ENCODE measurements around the gene SVOPL.

The SVOPL gene

DNA sequence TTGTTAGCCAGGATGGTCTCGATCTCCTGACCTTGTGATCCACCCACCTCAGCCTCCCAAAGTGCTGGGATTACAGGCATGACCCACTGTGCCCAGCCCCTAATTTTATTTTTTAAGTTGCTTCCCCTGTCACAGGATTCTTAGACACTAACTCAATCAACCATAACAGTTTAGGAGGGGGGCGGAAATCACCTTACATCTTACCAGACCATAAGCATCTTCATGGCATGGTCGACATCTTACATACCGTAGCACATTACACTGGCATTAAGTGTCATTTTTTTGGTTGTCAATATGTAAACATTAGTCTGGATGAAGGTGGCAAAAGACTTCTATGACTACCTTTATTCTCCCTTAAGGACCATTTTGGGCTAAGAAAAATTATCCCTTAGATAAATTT, 145.5 kb downstream of the SVOPL start:
- no peak for DNase-seq

DNA sequence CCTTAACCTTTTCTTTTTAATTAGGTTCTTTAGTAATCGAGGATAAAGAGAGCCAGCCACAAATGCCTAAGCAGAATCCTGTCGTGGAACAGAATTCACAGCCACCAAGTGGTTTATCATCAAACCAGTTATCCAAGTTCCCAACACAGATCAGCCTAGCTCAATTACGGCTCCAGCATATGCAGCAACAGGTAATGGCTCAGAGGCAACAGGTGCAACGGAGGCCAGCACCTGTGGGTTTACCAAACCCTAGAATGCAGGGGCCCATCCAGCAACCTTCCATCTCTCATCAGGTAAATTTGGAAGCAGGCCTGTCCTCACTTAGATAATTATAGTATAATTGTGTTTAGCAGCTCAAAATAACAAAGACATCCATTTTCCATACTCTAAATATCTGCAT, 146.5 kb downstream of the SVOPL start:
- no peak for DNase-seq

DNA sequence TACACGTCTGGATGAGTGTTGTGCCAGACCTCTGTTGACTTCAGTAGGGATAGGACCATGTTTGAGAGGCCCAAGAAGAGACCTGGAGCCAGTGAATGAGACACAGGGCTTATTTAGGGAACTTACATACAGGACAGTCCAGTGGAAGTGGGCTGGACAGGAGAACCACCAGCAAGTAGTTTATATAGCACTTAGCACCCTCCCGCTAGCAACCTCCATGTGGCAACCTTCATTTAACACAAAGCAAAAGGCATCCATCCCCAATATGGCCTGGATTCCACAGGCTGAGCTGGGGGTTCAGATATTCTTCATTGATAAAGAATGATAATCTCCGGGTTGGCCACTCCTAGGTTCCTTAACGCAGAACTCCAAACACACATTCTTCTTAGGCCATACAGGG, 147.4 kb downstream of the SVOPL start:
- no peak for DNase-seq

DNA sequence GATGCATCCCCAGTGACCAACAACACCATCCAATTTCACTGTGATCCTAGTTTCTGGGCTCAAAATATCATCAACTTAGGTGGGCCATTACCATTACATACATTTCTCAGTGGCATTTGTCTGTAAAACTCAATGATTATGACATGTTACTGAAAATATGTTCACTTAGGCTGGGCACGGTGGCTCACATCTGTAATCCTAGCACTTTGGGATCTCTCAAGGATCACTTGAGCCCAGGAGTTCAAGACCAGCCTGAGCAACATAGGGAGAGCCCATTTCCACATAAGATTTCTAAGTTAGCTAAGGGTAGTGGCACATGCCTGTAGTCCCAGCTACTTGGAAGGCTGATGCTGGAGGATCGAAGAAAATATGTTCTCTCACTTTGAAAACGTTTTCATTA, 150.1 kb downstream of the SVOPL start:
- no peak for DNase-seq

DNA sequence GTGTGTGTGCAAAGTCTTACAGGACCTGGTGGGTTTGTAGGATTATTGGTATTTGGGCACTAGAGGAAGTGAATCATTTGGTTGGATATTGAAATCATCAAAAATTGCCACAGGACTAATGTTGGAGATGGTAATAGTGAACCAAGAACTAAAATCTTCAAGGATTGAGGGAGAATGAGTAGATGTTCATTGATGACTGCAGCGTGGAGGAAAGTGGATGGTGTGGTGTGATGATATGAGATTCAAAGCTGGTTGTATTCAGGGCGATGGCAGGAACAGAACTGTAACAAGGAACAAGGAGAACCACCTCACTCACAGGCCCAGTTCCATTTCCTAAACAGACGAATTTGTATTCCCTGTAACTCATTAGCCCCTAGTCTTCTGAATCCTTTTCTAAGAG, 150.8 kb downstream of the SVOPL start:
- DNase-seq: no peak

DNA sequence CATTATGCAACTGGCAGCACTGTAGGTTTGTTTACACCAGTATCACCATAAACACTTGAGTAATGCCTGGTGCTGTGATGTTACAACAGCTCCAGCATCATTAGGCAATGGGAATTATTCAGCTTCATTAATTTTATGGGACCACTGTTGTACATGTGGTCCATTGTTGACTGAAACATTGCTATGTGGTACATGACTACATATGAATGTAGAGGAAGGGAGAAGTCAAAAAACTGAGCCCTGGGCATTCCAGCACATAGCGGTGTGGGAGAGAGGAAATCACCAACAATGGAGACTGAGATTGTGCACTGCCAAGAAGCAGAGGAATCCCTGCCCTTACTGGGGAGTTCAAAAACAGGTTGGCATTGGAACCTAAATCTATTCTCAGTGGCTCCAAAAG, 152.1 kb downstream of the SVOPL start:
- no peak for DNase-seq

DNA sequence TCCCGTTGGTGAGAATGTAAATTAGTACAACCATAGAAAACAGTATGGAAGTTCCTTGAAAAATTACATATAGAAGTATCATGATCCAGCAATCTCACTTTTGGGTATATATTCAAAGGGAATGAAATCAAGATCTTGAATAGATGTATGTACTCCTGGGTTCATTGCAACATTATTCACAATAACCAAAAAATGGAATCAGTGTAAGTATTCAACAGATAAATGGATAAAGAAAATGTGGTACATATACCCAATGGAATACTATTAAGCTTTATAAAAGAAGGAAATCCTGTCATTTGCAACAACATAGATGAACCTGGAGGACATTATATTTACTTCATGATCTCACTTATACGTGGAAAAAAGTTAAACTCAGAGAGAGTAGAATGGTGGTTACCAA, 154.3 kb downstream of the SVOPL start:
- no peak for DNase-seq

DNA sequence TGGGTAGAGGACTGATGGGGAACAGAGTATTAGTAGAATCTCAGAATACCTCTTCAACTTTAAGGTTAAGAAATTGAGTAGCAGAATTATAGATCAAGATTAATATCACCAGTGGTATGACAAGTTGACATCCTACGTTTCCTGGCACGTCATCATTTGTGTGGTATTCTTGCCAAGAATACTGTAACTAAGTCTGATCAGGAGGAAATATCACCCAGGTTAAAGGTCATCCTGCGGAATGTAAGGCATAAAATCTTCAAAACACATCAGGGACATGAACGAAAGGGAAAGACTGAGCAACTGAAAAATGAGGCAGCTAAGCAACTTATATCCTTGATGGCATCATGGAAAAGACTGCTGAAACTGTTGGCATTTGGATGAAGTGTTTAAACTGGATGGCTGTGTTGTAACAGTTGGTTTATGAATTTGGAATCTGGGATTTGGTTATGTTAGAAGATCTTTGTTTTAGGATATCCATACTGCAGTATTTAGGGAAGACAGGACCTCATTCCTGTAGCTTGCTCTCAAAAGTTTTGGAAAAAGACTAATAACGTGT, 155.0 kb downstream of the SVOPL start:
- no peak for DNase-seq

DNA sequence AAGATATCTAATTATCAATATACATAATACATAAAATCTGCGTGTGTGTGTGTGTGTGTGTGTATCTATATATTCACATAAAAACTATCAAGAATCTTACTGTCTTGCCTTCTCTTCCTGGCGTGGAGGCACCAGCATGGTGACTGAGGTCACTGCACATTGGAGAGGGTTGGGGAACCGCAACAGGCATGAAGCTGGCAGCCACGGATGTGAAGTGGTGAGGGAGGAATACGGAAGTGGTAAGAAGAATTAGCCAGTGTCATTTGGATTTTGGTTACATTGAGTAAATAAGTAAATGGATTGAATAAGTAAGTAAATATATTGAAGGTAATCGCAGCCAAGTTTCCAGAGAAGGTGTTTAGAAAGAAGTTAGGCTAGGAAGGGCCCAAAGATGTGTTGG, 156.0 kb downstream of the SVOPL start:
- no peak for DNase-seq

Data from bone marrow (tissue), 2 donors.